ENCODE measurements around the gene SHB.

Gene SHB

DNA sequence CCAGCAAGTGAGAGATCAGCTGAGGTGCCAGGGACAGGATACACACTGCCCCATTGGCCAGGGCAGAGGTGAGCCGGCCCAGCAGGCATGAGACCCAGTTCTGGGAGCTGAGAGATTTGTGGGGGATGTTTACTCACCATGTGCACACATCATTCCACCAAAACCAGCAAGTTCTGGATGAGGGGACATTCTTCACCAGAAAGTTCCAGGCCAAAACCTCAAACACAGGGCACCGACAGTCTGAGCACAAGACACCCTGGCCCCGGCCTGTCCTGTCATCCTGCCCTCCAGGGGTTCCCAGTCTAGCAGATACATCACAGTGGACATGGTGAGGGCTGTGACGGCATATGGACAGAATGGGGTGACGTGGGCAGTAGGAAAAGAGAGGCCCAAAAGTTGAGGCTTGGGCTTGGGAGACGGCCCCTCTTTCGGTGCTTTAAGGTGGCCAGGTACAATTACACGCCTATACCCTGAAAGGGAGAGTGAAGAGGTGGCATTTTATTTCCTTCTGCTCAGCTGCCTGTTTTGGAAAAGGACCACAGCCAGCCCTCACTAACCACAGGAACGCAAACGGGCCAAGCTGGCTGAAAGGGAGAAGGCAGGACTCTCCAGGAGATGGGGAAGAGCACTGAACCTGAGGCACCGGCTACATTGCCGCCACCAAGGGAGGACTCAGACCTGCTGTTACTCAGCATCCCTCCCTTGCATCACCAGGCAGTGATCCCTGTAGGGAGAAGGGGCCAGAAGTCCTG is 64.0 kb downstream of the SHB start:
- Histone ChIP-seq H3K27ac (ENCODE audit: poor library complexity, severe bottlenecking) (peak overlapping the region; percentile 95), H3K27me3 (ENCODE audit: insufficient read depth, poor library complexity, severe bottlenecking) (no peaks in the 10 kb centered on the region), H3K4me1 (ENCODE audit: insufficient read depth, poor library complexity, severe bottlenecking) (peaks cover 50% of the 10 kb centered on the region), H3K4me3 (ENCODE audit: severe bottlenecking) (no peak overlapping the region), H3K9me3 (ENCODE audit: severe bottlenecking) (no peaks in the 10 kb centered on the region), H3K36me3 (ENCODE audit: low read depth) (peaks cover 8% of the 10 kb centered on the region; the same call in 1 of the 2 replicates)
- ATAC-seq (ENCODE audit: low read depth) (no peak), DNase-seq (ENCODE audit: low spot score) (no peak)
- TF ChIP-seq, protein P1, sequence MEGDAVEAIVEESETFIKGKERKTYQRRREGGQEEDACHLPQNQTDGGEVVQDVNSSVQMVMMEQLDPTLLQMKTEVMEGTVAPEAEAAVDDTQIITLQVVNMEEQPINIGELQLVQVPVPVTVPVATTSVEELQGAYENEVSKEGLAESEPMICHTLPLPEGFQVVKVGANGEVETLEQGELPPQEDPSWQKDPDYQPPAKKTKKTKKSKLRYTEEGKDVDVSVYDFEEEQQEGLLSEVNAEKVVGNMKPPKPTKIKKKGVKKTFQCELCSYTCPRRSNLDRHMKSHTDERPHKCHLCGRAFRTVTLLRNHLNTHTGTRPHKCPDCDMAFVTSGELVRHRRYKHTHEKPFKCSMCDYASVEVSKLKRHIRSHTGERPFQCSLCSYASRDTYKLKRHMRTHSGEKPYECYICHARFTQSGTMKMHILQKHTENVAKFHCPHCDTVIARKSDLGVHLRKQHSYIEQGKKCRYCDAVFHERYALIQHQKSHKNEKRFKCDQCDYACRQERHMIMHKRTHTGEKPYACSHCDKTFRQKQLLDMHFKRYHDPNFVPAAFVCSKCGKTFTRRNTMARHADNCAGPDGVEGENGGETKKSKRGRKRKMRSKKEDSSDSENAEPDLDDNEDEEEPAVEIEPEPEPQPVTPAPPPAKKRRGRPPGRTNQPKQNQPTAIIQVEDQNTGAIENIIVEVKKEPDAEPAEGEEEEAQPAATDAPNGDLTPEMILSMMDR (IDR thresholded peaks at IDR 0.05; ENCODE audit: poor library complexity, severe bottlenecking), result no peak

DNA sequence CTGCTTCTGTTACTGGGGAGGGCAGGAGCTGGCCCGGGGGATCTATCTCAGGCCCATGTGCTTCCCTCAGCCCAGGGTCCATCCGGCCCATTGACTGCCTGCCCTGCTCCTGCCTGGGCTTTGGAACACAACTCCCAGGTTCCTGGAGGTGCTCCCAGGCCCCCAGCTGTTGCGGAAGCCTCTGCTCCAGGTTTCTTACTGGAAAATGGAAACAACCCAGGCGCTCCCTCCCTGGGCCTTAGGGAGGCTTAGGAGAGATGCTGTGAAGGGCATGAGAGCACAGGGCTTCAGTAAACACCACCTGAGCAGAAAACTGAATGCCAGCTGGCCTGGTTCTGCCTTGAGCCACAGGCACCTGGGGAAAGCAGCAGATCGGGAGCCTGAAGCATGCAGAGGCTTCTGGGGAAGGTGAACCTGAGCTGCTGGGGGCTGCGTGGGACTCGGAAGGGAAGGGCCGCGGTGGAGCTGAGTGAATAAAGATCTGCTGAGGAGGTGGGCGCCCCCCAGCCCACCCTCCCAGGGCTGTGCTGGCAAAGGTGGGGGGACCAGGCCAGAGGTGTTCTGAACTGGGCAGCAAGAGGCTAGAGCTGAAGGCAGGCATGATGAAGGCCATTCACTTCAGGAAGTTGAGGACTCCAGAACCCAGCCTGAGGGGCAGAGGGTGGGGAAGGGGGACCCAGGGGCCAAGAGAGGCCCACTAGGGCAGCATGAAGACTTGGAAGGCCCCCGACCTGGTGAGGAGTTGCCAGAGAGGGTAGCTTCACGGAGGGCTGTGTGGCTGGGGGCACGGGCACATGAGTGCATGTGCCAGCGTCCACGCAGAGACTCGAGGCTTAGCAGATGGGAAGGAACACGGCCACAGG is 64.8 kb downstream of the SHB start:
- Histone ChIP-seq H3K4me1 (ENCODE audit: insufficient read depth, poor library complexity, severe bottlenecking) (peaks cover 51% of the 10 kb centered on the region), H3K27ac (ENCODE audit: poor library complexity, severe bottlenecking) (peak overlapping the region; percentile 95)
- TF ChIP-seq, protein P1 (IDR thresholded peaks at IDR 0.05; ENCODE audit: poor library complexity, severe bottlenecking), result no peak

DNA sequence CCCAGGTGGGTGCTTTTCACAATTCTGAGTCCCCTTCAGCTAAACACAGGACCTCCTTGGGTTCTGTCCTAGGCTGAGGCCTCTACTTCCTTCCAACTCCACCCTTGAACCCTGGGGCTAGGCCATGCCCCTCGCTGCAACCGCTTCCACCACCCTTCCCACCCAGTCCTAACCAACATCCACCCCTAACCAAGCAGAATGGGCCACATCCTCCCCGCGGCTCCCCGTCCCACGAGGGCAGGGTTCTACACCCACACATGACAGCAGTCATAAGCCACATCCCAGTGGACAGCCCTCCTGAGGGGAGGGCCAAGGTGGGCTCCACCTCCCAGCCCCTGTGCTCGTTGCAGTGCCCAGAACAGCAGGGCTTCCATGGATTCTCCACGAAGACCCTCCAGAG is 65.8 kb downstream of the SHB start:
- H3K9me3 ChIP-seq (ENCODE audit: severe bottlenecking), result no peaks in the 10 kb centered on the region
- H3K4me1 ChIP-seq (ENCODE audit: insufficient read depth, poor library complexity, severe bottlenecking), result peaks cover 49% of the 10 kb centered on the region
- DNase-seq (ENCODE audit: low spot score) (peak; percentile 25), ATAC-seq (ENCODE audit: low read depth) (no peak)
- peak overlapping the region; percentile 95 for H3K27ac ChIP-seq (ENCODE audit: poor library complexity, severe bottlenecking)
- peaks cover 5% of the 10 kb centered on the region for H3K36me3 ChIP-seq (ENCODE audit: low read depth)
- no peaks in the 10 kb centered on the region for H3K27me3 ChIP-seq (ENCODE audit: insufficient read depth, poor library complexity, severe bottlenecking)
- H3K4me3 ChIP-seq (ENCODE audit: severe bottlenecking), result no peak overlapping the region
- TF ChIP-seq, protein P1 (IDR thresholded peaks at IDR 0.05; ENCODE audit: poor library complexity, severe bottlenecking), result no peak

More for the DNA sequence above, 64.8 kb downstream of the SHB start:
- H3K4me3 ChIP-seq (ENCODE audit: severe bottlenecking), result no peak overlapping the region
- no peaks in the 10 kb centered on the region for H3K9me3 ChIP-seq (ENCODE audit: severe bottlenecking)
- peaks cover 5% of the 10 kb centered on the region; the same call in 1 of the 2 replicates for H3K36me3 ChIP-seq (ENCODE audit: low read depth)
- ATAC-seq (ENCODE audit: low read depth), result no peak
- no peaks in the 10 kb centered on the region for H3K27me3 ChIP-seq (ENCODE audit: insufficient read depth, poor library complexity, severe bottlenecking)
- no peak for DNase-seq (ENCODE audit: low spot score)

- DNase-seq (ENCODE audit: low spot score), result no peak
- no peak overlapping the region for H3K4me3 ChIP-seq (ENCODE audit: severe bottlenecking)
Measured at GRCh38 chr9:38001430-38001829, 67.6 kb downstream of the SHB start.

More at GRCh38 chr9:38001430-38001829, 67.6 kb downstream of the SHB start:
- H3K36me3 ChIP-seq (ENCODE audit: low read depth), result peaks cover 5% of the 10 kb centered on the region
- no peaks in the 10 kb centered on the region for H3K9me3 ChIP-seq (ENCODE audit: severe bottlenecking)
- peaks cover 33% of the 10 kb centered on the region for H3K4me1 ChIP-seq (ENCODE audit: insufficient read depth, poor library complexity, severe bottlenecking)
- H3K27ac ChIP-seq (ENCODE audit: poor library complexity, severe bottlenecking), result peak overlapping the region; percentile 95
- no peaks in the 10 kb centered on the region for H3K27me3 ChIP-seq (ENCODE audit: insufficient read depth, poor library complexity, severe bottlenecking)
- TF ChIP-seq, protein P1 (IDR thresholded peaks at IDR 0.05; ENCODE audit: poor library complexity, severe bottlenecking), result no peak
- ATAC-seq (ENCODE audit: low read depth), result no peak

All from RWPE2 (cell line).